Thyroid gland (tissue), 4 donors: Measurements from ENCODE around the gene TBC1D3B. TPM values are rescaled to one million over a fixed set of nuclear protein-coding genes. Genes with fewer than 3 reads are reported as not detected.
"Not testable (repeated sequence)": the region's sequence is repeated elsewhere in the genome, so short reads cannot be mapped to it uniquely, and the experiment has no call there.

Experiments used
- DNase-seq, 2 donors: peaks; one replicate each; pipeline ENCODE4 v3.0.0-alpha.2; 2019
- H3K27ac ChIP-seq, 3 donors: fragments of 200-600 bp; sonication (generic); 1 replicate in 2 of 3; 2 replicates in 1 of 3; pipeline ENCODE4 v1.5.1; 2016 to 2019; ENCODE audit warnings: mild to moderate bottlenecking in 1 of 3, moderate library complexity in 1 of 3
- H3K27me3 ChIP-seq: fragments of 200-600 bp; sonication (generic); one replicate; pipeline ENCODE4 v1.5.1; 2019
- H3K36me3 ChIP-seq, 2 donors: fragments of 200-600 bp; sonication (generic); one replicate each; pipeline ENCODE4 v1.5.1; 2016 to 2019
- H3K4me1 ChIP-seq, 2 donors: fragments of 200-600 bp; sonication (generic); one replicate each; pipeline ENCODE4 v1.5.1; 2017 to 2019
- H3K4me3 ChIP-seq, 3 donors: fragments of 200-600 bp; sonication (generic); replicated peaks in 1 of 3; 1 replicate in 2 of 3; 2 replicates in 1 of 3; pipeline ENCODE4 v1.5.1; 2016; ENCODE audit warnings: mild to moderate bottlenecking in 1 of 3
- H3K9me3 ChIP-seq: fragments of 200-600 bp; sonication (generic); one replicate; pipeline ENCODE4 v1.5.1; 2017
- POLR2A ChIP-seq, 2 donors: fragments of 450-650 bp; IDR thresholded peaks; one replicate each; pipeline ENCODE4 v1.6.1; 2017; ENCODE audit warnings: antibody characterized with exemption in 2 of 2, mild to moderate bottlenecking in 2 of 2, moderate library complexity in 1 of 2
- WGBS, 2 donors: methylation state at CpG; one replicate each; pipeline ENCODE4 v1.1.5; 2017; 5-methylcytosine and 5-hydroxymethylcytosine counted together
- intact Hi-C: fragments of 100-400 bp; cut with DNase I; formaldehyde crosslinking; loops from one replicate; pipeline ENCODE4 v1.15.1; 2023
- total RNA-seq, 4 donors: library from RNA; depleted of rRNA; stranded (reverse); fragments of >200 nt; gene quantifications; one replicate each; pipeline ENCODE4 v1.2.3, GENCODE V29; 2016
- TF ChIP-seq, protein P1 (sequence below), 6 experiments: fragments of 200-600 bp in 3 of 6; fragments of 450-650 bp in 3 of 6; sonication (generic) in 3 of 6; IDR thresholded peaks; one replicate each; pipeline ENCODE4 v1.5.1; 2016 to 2019; ENCODE audit warnings: antibody characterized with exemption in 6 of 6, mild to moderate bottlenecking in 2 of 6, inconsistent platforms in 1 of 6, moderate library complexity in 1 of 6

Gene TBC1D3B
- total RNA-seq, 4 donors from 2014 or later = 3.9 TPM; not detected in 3

- Histone ChIP-seq H3K4me3 (no peak overlapping the region), H3K4me1 (no peaks in the 10 kb centered on the region), H3K27me3 (no peaks in the 10 kb centered on the region), H3K36me3 (no peaks in the 10 kb centered on the region), H3K27ac (no peak overlapping the region), H3K9me3 (no peaks in the 10 kb centered on the region)
- DNase-seq = no peak
- intact Hi-C loops = no loop called here
- 93 to 96% methylated on average over 3 of the region's 3 CpGs for WGBS, 2 donors
- TF ChIP-seq POLR2A (IDR thresholded peaks at IDR 0.05) = no peak
- TF ChIP-seq, protein P1, sequence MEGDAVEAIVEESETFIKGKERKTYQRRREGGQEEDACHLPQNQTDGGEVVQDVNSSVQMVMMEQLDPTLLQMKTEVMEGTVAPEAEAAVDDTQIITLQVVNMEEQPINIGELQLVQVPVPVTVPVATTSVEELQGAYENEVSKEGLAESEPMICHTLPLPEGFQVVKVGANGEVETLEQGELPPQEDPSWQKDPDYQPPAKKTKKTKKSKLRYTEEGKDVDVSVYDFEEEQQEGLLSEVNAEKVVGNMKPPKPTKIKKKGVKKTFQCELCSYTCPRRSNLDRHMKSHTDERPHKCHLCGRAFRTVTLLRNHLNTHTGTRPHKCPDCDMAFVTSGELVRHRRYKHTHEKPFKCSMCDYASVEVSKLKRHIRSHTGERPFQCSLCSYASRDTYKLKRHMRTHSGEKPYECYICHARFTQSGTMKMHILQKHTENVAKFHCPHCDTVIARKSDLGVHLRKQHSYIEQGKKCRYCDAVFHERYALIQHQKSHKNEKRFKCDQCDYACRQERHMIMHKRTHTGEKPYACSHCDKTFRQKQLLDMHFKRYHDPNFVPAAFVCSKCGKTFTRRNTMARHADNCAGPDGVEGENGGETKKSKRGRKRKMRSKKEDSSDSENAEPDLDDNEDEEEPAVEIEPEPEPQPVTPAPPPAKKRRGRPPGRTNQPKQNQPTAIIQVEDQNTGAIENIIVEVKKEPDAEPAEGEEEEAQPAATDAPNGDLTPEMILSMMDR (IDR thresholded peaks at IDR 0.05) = no peak
Measured at GRCh38 chr17:36212966-36213365, 36.5 kb upstream of the TBC1D3B start.

- H3K4me1 ChIP-seq = no peaks in the 10 kb centered on the region
- TF ChIP-seq, protein P1 (IDR thresholded peaks at IDR 0.05) = no peak
- no peak for TF ChIP-seq POLR2A (IDR thresholded peaks at IDR 0.05)
- DNase-seq = no peak
- H3K27ac ChIP-seq = no peak overlapping the region
- 49 to 61% methylated on average over 3 to 4 of the region's 4 CpGs for WGBS, 2 donors
- H3K36me3 ChIP-seq = no peaks in the 10 kb centered on the region
- no peak overlapping the region for H3K4me3 ChIP-seq
- H3K27me3 ChIP-seq = no peaks in the 10 kb centered on the region
- no peaks in the 10 kb centered on the region for H3K9me3 ChIP-seq
- intact Hi-C loops = no loop called here
Measured at GRCh38 chr17:36212272-36212605, 35.8 kb upstream of the TBC1D3B start.

DNA sequence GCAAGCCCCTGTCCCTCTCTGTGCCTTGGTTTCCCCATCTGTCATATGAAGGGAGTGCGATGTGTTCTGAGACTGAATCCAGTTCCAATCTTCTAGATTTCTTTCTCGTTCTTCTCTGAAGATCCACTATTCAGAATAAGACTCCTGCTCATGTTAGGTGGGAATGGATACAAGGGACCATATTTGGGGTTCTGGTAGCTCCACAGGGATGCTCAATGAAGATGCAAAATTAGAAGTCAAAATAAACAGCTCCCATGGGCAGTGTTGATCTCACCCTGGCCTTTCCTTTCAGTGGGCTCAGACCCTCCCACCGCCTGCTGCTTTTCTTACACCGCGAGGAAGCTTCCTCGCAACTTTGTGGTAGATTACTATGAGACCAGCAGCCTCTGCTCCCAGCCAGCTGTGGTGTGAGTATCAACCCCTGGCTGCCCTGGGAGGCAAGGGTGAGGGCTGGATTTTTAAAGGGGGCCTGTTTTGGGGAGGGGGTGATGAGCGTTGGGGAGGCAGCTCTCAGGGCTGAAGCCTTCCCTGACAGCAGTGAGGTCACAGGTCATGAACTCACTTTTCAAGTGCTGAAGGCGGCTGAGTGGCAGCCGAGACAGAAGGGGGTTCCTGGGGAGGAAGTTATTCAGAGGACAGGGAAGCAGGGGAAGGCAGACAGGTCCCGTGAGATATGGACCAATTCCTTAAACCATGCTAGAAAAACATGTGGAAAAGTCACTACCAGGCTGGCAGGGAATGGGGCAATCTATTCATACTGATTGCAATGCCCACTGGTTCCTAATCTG is 35.2 kb upstream of the TBC1D3B start:
- H3K4me1 ChIP-seq, intact Hi-C loops, DNase-seq, H3K27me3 ChIP-seq, H3K9me3 ChIP-seq, H3K4me3 ChIP-seq, H3K27ac ChIP-seq, H3K36me3 ChIP-seq: not testable (repeated sequence)
- 63 to 69% methylated on average over 10 of the region's 10 CpGs for WGBS, 2 donors

- H3K4me3 ChIP-seq, H3K27me3 ChIP-seq, intact Hi-C loops, H3K4me1 ChIP-seq, H3K27ac ChIP-seq, DNase-seq, H3K9me3 ChIP-seq, H3K36me3 ChIP-seq: not testable (repeated sequence)
- 80 to 81% methylated on average over 7 of the region's 7 CpGs for WGBS, 2 donors
Measured at GRCh38 chr17:36210439-36211211, 34.2 kb upstream of the TBC1D3B start, which contains the start of gene CCL4L2. TSS of gene CCL4L2 (plus strand) at chr17:36211063.

DNA sequence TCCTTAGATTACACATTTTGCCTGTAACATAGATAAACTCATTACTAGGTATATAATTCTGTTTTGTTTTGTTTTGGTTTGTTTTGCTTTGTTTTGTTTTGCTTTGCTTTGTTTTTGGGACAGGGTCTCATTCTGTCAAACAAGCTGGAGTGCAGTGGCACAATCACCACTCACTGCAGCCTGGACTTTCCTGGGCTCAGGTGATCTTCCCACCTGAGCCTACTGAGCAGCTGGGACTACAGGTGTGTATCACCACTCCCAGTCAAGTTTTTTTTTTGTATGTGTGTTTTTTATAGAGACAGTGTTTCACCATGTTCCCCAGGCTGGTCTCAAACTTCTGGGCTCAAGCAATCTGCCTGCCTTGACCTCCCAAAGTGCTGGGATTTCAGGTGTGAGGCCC is 33.1 kb upstream of the TBC1D3B start:
- Histone ChIP-seq H3K36me3 (no peaks in the 10 kb centered on the region), H3K9me3 (no peaks in the 10 kb centered on the region), H3K4me3 (no peak overlapping the region), H3K4me1 (no peaks in the 10 kb centered on the region), H3K27ac (no peak overlapping the region), H3K27me3 (no peaks in the 10 kb centered on the region)
- TF ChIP-seq POLR2A (IDR thresholded peaks at IDR 0.05) = no peak
- TF ChIP-seq, protein P1 (IDR thresholded peaks at IDR 0.05) = no peak
- no peak for DNase-seq
- intact Hi-C loops = no loop called here

- WGBS, 2 donors = 74 to 85% methylated on average over 6 of the region's 6 CpGs
- H3K4me1 ChIP-seq, H3K27ac ChIP-seq, H3K27me3 ChIP-seq, H3K36me3 ChIP-seq, H3K9me3 ChIP-seq, intact Hi-C loops, DNase-seq, H3K4me3 ChIP-seq: not testable (repeated sequence)
Measured at GRCh38 chr17:36207383-36207782, 30.9 kb upstream of the TBC1D3B start.

- H3K9me3 ChIP-seq, intact Hi-C loops, H3K4me1 ChIP-seq, H3K27me3 ChIP-seq, H3K36me3 ChIP-seq, H3K4me3 ChIP-seq, DNase-seq, H3K27ac ChIP-seq: not testable (repeated sequence)
- WGBS, 2 donors = 50 to 66% methylated on average over 1 of the region's 1 CpG
Measured at GRCh38 chr17:36206486-36206821, 30.0 kb upstream of the TBC1D3B start.
